ENCODE measurements around the gene PLCH2.

DNA sequence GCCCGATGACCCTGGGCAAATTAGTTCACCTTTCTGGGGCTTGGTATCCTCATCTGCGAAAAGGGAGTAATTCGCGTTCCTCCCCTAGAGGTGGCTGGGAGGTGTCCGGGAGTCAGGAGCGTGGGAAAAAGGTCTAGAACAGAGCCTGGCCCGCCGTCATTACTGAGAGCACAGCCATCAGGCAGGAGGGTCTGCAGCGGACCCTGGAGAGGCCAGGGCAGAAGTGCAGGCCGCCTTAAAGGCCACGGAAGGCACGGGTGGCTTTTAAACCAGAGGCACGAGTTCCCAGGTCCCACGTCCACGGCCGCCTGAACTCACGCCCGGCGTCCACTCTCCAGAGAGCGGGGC, 49.5 kb downstream of the PLCH2 start:
- TF ChIP-seq, protein P1, sequence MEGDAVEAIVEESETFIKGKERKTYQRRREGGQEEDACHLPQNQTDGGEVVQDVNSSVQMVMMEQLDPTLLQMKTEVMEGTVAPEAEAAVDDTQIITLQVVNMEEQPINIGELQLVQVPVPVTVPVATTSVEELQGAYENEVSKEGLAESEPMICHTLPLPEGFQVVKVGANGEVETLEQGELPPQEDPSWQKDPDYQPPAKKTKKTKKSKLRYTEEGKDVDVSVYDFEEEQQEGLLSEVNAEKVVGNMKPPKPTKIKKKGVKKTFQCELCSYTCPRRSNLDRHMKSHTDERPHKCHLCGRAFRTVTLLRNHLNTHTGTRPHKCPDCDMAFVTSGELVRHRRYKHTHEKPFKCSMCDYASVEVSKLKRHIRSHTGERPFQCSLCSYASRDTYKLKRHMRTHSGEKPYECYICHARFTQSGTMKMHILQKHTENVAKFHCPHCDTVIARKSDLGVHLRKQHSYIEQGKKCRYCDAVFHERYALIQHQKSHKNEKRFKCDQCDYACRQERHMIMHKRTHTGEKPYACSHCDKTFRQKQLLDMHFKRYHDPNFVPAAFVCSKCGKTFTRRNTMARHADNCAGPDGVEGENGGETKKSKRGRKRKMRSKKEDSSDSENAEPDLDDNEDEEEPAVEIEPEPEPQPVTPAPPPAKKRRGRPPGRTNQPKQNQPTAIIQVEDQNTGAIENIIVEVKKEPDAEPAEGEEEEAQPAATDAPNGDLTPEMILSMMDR (IDR thresholded peaks at IDR 0.05) = no peak
- TF ChIP-seq POLR2A (IDR thresholded peaks at IDR 0.05) = no peak
